NCI-H128 (cell line): ENCODE data around the gene MPP7.
A peak's percentile ranks its signal among the peaks of the same experiment; 100 is the strongest.
"Not testable (repeated sequence)": the region's sequence is repeated elsewhere in the genome, so short reads cannot be mapped to it uniquely, and the experiment has no call there.

Experiments used
- DNase-seq: peaks from one replicate; lab custom pipeline; 2025; ENCODE audit not compliant: unreplicated experiment; lab: John Stamatoyannopoulos, UW

Gene MPP7

GRCh38 chr10:28302638-28303488, at the start of gene MPP7:
MPP7 (minus strand) TSS chr10:28303064; CDS start chr10:28238604, 64,460 bp downstream.
- DNase-seq, result peak; percentile 87

DNA sequence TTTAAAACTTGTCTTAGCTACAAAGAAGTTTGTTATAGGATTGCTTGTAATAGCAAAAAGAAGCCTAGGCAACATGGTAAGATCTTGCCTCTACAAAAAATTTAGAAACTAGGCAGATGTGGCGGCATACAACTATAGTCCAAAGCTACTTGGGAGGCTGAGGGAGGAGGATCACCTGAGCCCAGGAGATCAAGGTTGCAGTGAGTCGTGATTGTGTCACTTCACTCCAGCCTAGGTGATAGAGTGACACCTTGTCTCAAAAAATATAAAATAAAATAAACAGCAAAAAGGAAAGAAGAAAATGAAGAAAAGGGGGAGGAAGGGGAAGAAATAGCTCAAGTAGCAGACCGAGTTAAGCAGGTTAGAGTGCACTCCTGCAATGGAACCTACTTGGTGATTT, 47.0 kb upstream of the MPP7 start:
- DNase-seq, result no peak

GRCh38 chr10:28343987-28344895, 41.4 kb upstream of the MPP7 start:
- DNase-seq, result no peak

- no peak for DNase-seq
Measured at GRCh38 chr10:28343252-28343651, 40.4 kb upstream of the MPP7 start.

DNA sequence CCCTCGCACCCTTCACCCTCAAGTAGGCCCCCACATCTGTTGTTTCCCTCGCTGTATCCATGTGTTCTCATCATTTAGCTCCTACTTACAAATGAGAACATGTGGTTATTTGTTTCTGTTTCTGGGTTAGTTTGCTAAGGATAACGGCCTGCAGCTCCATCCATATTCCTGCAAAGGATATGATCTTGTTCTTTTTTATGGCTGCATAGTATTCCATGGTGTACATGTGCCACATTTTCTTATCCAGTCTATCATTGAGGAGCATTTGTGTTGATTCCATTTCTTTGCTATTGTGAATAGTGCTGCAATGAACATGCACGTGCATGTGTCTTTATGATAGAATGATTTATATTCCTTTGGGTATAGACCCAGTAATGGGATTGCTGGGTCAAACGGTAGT, 38.8 kb upstream of the MPP7 start:
- not testable (repeated sequence) for DNase-seq

- no peak for DNase-seq
Measured at GRCh38 chr10:28332726-28333125, 29.9 kb upstream of the MPP7 start.

DNA sequence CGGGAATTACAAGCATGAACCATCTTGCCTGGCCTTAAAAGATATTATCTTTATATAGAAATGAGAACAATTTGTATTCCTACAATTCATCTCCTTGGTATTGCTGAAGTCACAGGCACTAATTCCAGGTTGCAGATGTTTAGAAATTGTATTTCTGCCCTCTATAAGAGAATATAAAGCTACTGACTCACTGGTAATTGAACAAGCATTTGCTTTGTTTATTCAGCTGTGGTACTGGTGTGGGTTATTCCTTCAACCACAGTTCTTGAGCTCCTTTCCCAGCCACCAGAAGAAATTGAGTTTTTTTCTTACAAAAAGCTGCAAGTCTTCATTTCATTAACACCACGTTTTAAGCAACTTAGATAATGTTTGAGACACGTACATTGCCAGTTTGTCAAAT, 29.0 kb upstream of the MPP7 start:
- no peak for DNase-seq

DNA sequence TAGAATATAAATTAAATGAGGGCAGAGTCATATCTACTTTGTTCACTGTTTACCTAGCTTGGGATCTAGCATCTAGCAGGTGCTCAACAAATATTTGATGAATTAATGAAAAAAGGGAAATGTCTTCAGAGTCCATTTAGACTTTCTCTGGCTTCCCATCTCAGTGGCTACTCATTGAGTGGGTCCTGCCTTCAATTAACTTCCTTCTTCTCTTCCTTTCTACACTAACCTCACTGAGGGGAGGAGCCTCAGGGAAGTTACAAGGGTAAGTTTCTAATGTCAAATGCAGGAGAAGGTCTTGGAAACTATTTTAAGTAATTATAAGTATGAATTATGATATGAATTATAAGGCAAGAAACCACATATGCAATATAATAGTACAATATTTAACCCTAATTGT, 28.2 kb upstream of the MPP7 start:
- DNase-seq, result no peak

- no peak for DNase-seq
Measured at GRCh38 chr10:28328346-28328745, 25.5 kb upstream of the MPP7 start.

DNA sequence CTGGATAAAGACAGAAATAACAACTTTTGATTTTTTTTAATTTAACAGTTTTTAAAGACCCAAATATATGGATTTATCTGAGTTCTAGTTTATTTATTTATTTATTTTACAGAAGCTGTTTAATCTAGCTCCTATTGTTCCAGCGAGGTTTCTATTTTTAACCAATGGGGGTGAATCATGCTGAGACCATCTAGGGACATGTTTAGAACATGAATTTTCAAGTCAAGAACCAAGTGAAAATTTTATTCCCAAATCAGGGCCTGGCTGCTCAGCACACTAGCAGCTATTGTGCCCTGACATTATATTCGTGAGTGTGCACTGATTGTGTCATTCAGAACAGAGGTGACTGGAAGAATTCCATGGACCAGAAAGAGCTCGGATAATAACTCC, 24.6 kb upstream of the MPP7 start:
- DNase-seq, result no peak

DNA sequence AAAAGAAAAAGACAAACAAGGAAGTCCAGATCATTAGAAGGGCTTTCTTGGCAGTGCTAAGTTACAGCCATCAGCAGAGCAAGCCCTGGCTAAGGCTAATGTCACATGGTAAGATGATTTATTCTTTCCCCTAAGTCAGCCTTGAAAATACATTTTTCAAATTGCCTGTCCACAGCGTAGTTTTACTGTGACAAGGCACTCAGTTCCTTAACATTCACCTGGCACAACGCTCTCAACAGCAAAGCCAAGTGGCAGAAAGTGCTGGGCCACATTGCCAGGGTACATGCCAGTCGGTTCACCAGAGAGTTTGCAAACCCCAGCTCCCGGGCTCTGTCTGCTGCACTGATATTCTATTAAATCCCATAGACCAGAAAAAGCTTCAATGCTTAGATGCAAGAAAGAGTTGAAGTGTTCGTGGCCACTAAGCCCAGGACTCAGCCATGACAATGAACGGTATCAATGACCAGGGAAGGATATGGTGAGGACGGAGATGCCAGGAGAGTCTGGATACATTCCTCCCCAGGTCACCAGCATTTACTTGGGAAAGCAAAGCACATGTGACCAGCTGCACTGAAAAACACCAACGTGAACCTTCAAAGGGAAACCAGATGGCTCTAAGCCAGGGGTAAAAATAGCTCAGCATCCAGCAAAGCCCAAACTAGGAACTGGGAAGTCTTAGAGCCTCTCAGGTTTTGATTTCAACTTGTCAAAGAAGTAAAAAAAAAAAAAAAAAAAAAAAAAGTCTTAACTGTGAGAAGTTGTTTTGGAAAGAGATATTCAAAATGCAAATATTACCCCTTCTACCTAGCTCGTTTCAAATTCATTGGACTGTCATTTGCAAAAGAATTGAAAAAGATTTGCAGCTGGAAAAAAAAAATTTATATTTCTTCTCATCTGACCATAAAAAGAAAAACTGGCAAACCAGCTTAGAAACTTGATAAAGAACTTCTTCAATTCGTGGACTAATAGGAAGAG, 23.9 kb upstream of the MPP7 start:
- no peak for DNase-seq

- DNase-seq, result no peak
Measured at GRCh38 chr10:28320799-28321198, 17.9 kb upstream of the MPP7 start.

GRCh38 chr10:28320090-28320489, 17.2 kb upstream of the MPP7 start:
- DNase-seq, result no peak

- DNase-seq, result not testable (repeated sequence)
Measured at GRCh38 chr10:28319061-28319460, 16.2 kb upstream of the MPP7 start.

DNA sequence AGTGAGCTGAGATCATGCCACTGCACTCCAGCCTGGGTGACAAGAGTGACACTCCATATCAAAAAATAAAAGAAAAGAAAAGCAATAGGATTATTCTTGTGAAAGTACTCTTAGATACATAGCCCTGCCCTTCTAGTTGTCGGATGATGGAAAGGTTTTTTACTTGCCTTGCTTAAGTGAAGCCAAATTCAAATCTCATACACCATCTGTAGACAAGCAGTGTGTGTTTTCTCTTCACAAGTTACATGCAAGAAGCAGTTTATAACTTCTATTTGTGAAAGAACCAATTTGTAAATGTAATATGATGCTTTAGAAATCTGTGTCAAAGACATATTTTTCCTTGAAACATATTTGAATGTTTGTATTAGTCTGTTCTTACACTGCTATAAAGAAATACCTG, 15.8 kb upstream of the MPP7 start:
- DNase-seq, result no peak

- no peak for DNase-seq
Measured at GRCh38 chr10:28317760-28318159, 14.9 kb upstream of the MPP7 start.

GRCh38 chr10:28316696-28317095, 13.8 kb upstream of the MPP7 start:
- no peak for DNase-seq

DNA sequence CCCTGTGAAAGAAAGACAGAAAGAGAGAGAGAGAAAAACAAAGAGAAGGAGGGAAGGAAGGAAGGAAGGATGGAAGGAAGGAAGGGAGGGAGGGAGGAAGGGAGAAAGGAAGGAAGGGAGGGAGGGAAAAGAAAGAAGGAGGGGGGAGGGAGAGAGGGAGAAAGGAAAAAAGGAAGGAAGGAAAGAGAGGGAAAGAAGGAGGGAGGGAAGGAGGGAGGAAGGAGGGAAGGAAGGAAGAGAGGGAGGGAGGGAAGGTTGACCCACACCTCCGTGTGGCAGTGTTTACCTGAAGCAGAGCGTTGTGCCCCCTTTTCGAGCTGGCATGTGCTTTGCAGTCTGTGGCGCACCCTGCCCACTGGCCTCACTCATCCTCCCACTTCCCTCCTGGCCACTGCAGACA, 12.3 kb upstream of the MPP7 start:
- no peak for DNase-seq

DNA sequence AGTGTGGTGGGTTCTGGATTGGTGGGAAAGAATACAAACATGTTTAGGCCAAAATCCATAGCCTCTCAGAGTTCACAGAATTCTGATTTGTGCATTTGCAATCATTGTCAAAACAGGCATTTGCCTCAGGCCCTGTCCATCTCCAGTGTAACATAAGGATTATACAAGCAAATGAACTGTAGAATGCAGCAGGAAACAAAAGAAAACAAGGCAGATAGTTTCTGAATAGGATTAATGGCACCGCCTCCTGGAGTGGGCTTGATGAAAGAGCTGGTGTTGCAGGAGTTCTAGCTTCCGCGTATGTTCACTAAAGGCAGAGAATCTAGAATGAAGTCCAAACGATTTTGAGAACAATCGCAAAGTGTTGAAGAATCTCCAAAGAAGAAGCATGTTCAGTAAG, 11.3 kb upstream of the MPP7 start:
- no peak for DNase-seq

- DNase-seq, result no peak
Measured at GRCh38 chr10:28312572-28312971, 9.7 kb upstream of the MPP7 start.

GRCh38 chr10:28311104-28311503, 8.2 kb upstream of the MPP7 start:
- no peak for DNase-seq
